ENCODE results near the gene COMMD4.
A peak's percentile ranks its signal among the peaks of the same experiment; 100 is the strongest.

COMMD4 gene

GRCh38 chr15:75357976-75358673 is 22.3 kb downstream of the COMMD4 start:
- DNase-seq = no peak

- DNase-seq = no peak
Measured at GRCh38 chr15:75358771-75359536, 23.1 kb downstream of the COMMD4 start.

GRCh38 chr15:75359537-75360250 is 23.8 kb downstream of the COMMD4 start:
- DNase-seq = no peak

- no peak for DNase-seq
Measured at GRCh38 chr15:75360391-75360790, 24.5 kb downstream of the COMMD4 start.

GRCh38 chr15:75360856-75361255 is 25.0 kb downstream of the COMMD4 start:
- no peak for DNase-seq

- DNase-seq = no peak
Measured at GRCh38 chr15:75361361-75361988, 25.6 kb downstream of the COMMD4 start.

GRCh38 chr15:75361989-75362641 is 26.3 kb downstream of the COMMD4 start:
- DNase-seq = no peak

- no peak for DNase-seq
Measured at GRCh38 chr15:75362642-75363249, 26.9 kb downstream of the COMMD4 start.

GRCh38 chr15:75363786-75364185 is 27.9 kb downstream of the COMMD4 start:
- no peak for DNase-seq

GRCh38 chr15:75364881-75365280 is 29.0 kb downstream of the COMMD4 start:
- no peak for DNase-seq

- no peak for DNase-seq
Measured at GRCh38 chr15:75366163-75366562, 30.3 kb downstream of the COMMD4 start.

GRCh38 chr15:75367006-75367405 is 31.1 kb downstream of the COMMD4 start:
- no peak for DNase-seq

GRCh38 chr15:75367406-75367912 is 31.6 kb downstream of the COMMD4 start:
- DNase-seq = no peak

- DNase-seq = peak; percentile 89
Measured at GRCh38 chr15:75367913-75368688, 32.2 kb downstream of the COMMD4 start, which contains the start of gene MAN2C1. MAN2C1 (minus strand) TSS chr15:75368607; CDS start chr15:75368583, 24 bp downstream.

GRCh38 chr15:75368689-75369239 is 32.9 kb downstream of the COMMD4 start:
- DNase-seq = no peak

- no peak for DNase-seq
Measured at GRCh38 chr15:75369897-75370581, 34.2 kb downstream of the COMMD4 start.

- no peak for DNase-seq
Measured at GRCh38 chr15:75371486-75371885, 35.6 kb downstream of the COMMD4 start.

- no peak for DNase-seq
Measured at GRCh38 chr15:75371901-75372688, 36.2 kb downstream of the COMMD4 start.

GRCh38 chr15:75380773-75381172 is 44.9 kb downstream of the COMMD4 start:
- no peak for DNase-seq
